Upper lobe of right lung (tissue), 1 donor: ENCODE results near the gene ZNF438. TPM values are rescaled to one million over a fixed set of nuclear protein-coding genes. Genes with fewer than 3 reads are reported as not detected.
A peak's percentile ranks its signal among the peaks of the same experiment; 100 is the strongest.

Experiments used
- ATAC-seq: fragments of 200-7000 bp; cut with Tn5 transposase; one replicate; pipeline ENCODE4 v1.9.1; 2020; ENCODE audit warnings: mild to moderate bottlenecking, moderate library complexity
- DNase-seq: peaks from one replicate; pipeline ENCODE4 v3.0.0-alpha.2; 2020
- H3K27ac ChIP-seq: fragments of 200-600 bp; one replicate; pipeline ENCODE4 v1.8.0; 2022
- H3K27me3 ChIP-seq: fragments of 200-600 bp; one replicate; pipeline ENCODE4 v1.8.0; 2022; ENCODE audit warnings: mild to moderate bottlenecking
- H3K36me3 ChIP-seq: fragments of 200-600 bp; one replicate; pipeline ENCODE4 v1.8.0; 2022
- H3K4me1 ChIP-seq: fragments of 200-600 bp; one replicate; pipeline ENCODE4 v1.8.0; 2022
- H3K4me3 ChIP-seq: fragments of 200-600 bp; one replicate; pipeline ENCODE4 v1.8.0; 2022; ENCODE audit warnings: mild to moderate bottlenecking
- H3K9me3 ChIP-seq: fragments of 200-600 bp; one replicate; pipeline ENCODE4 v1.8.0; 2022
- intact Hi-C: fragments of 100-400 bp; cut with DNase I; formaldehyde crosslinking; loops from one replicate; pipeline ENCODE4 v1.11.0; 2022
- total RNA-seq: library from RNA; stranded (reverse); fragmentation: NEBNext Ultra II Directional; extraction: Animal tissue kit (Norgen Biotek cat#: 25700); gene quantifications from one replicate; pipeline ENCODE4 v1.2.1, GENCODE V29; 2021
- TF ChIP-seq, protein P1 (sequence below): fragments of 200-600 bp; IDR thresholded peaks from one replicate; pipeline ENCODE4 v1.8.0; 2022; ENCODE audit warnings: antibody characterized with exemption
- donor health status: DM: no; HTN: yes; CAD: no; lungs with severe emphysema.

Gene ZNF438
- total RNA-seq, 1 donor from 2014 or later, result 14.4 TPM

DNA sequence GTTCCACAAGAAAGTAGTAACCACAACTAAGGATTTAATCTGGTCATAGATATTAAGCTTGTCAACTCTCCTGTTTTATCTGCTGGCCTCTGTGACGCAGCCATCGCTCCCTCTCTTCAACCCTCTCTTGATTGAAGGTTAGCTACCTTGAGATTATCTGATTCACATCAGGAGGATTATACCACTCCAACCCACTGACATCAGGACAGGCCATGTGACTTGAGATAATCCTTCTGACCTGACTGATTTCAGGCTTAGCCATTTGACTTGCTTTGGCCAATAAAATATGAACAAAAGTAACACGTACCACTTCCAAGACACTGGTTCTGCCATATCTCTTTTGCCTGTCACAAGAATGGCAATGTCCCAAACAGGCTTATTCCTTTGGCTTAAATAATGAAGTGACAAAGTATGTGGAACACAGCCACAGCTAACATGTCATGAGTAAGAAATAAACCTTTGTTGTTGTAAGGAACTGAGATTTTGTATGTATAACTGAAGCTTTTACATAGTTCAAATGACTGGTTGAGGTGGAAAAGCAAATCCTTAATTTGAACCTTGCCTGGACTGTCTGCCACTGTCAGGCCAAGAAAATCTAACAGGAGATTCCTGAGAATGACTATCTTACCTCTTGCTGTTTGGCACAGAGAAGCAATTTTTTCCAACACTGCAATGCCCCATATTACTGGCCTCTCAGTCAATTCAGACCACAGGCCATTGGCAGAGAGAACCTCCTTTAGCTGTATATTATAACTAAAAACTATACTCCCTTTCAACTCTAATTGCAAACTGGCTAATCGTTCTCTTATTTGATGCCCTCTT, 13.9 kb downstream of the ZNF438 start:
- Histone ChIP-seq H3K4me1 (peaks cover 4% of the 10 kb centered on the region), H3K9me3 (no peaks in the 10 kb centered on the region), H3K4me3 (no peak overlapping the region), H3K36me3 (no peaks in the 10 kb centered on the region), H3K27ac (no peak overlapping the region), H3K27me3 (no peaks in the 10 kb centered on the region)
- DNase-seq, result no peak
- TF ChIP-seq, protein P1, sequence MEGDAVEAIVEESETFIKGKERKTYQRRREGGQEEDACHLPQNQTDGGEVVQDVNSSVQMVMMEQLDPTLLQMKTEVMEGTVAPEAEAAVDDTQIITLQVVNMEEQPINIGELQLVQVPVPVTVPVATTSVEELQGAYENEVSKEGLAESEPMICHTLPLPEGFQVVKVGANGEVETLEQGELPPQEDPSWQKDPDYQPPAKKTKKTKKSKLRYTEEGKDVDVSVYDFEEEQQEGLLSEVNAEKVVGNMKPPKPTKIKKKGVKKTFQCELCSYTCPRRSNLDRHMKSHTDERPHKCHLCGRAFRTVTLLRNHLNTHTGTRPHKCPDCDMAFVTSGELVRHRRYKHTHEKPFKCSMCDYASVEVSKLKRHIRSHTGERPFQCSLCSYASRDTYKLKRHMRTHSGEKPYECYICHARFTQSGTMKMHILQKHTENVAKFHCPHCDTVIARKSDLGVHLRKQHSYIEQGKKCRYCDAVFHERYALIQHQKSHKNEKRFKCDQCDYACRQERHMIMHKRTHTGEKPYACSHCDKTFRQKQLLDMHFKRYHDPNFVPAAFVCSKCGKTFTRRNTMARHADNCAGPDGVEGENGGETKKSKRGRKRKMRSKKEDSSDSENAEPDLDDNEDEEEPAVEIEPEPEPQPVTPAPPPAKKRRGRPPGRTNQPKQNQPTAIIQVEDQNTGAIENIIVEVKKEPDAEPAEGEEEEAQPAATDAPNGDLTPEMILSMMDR, result no peak
- ATAC-seq, result no peak
- intact Hi-C loops, result no loop called here

DNA sequence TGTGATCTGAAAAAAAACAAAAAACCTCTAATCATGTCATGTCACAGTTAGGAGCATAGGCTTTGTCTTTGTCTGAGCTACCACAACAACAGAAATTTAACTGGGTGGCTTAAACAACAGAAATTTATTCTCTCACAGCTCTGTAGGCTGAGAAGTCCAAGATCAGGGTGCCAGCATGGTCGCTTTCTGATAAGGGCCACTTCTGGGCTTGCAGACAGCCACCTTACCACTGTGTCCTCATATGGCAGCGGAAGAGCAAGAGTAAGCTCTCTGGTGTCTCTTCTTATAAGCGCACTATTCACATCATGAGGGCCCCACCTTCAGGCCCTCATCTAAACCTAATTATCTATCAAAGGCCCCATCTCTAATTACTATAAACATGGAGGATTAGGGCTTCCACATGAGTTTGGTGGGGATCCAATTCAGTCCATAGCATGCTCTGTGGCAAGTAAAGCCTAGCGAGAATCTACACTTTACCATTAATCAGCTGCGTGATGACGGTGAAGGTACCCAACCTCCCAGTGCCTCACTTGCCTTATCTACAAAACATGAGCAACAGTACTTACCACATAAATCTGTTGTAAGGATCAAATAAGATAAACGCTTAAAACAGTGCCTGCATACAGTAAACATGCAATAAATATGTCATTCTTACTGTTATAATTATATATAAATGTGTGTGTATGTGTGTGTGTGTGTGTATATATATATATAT, 17.3 kb downstream of the ZNF438 start:
- no peaks in the 10 kb centered on the region for H3K4me1 ChIP-seq
- TF ChIP-seq, protein P1, result no peak
- no peak for ATAC-seq
- intact Hi-C loops, result no loop called here
- no peak overlapping the region for H3K4me3 ChIP-seq
- no peaks in the 10 kb centered on the region for H3K9me3 ChIP-seq
- no peak overlapping the region for H3K27ac ChIP-seq
- H3K27me3 ChIP-seq, result no peaks in the 10 kb centered on the region
- H3K36me3 ChIP-seq, result no peaks in the 10 kb centered on the region
- no peak for DNase-seq

DNA sequence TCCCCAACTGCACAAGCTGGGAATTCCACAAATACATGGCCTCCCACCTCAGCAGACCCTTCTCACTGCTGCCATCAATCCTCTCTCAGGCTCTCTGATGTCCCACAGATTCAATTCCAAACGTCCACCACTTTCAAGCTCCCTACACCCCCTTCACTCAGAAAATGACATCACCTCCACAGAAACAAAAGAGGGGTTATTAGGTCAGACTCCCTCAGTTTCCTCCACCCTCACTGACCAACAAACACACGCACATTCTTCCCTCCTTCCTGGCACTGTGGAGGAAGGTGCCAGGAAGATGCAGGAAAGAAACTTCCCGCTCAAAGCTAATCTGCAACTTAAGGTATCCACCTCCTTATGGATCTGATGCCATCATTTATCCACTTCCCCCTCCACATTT, 18.3 kb downstream of the ZNF438 start:
- intact Hi-C loops, result no loop called here
- no peak overlapping the region for H3K27ac ChIP-seq
- ATAC-seq, result no peak

DNA sequence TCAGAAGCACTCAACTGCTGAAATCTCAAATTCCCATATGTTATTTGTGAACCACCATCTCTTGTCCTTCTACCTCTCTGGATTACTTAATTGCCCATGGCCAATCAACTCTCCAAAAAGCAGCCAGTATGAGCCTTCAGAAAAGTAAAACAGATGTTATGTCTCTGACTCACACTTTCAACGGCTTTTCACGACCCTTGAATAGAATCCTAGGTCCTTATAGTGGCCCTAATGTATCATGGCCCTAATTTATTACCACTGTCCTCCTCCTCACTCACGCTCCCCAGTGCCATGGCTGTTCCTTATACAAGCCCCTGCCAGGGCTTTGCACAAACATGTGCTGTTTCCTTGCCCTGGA, 20.0 kb downstream of the ZNF438 start:
- no peak overlapping the region for H3K4me3 ChIP-seq
- intact Hi-C loops, result no loop called here
- no peaks in the 10 kb centered on the region for H3K36me3 ChIP-seq
- DNase-seq, result no peak
- no peaks in the 10 kb centered on the region for H3K4me1 ChIP-seq
- peak overlapping the region; percentile 61 for H3K27ac ChIP-seq
- no peaks in the 10 kb centered on the region for H3K27me3 ChIP-seq
- TF ChIP-seq, protein P1, result no peak
- H3K9me3 ChIP-seq, result no peaks in the 10 kb centered on the region
- no peak for ATAC-seq

More for the DNA sequence above, 18.3 kb downstream of the ZNF438 start:
- Histone ChIP-seq H3K36me3 (no peaks in the 10 kb centered on the region), H3K4me1 (no peaks in the 10 kb centered on the region), H3K27me3 (no peaks in the 10 kb centered on the region), H3K4me3 (no peak overlapping the region), H3K9me3 (no peaks in the 10 kb centered on the region)
- TF ChIP-seq, protein P1, result no peak
- DNase-seq, result no peak

DNA sequence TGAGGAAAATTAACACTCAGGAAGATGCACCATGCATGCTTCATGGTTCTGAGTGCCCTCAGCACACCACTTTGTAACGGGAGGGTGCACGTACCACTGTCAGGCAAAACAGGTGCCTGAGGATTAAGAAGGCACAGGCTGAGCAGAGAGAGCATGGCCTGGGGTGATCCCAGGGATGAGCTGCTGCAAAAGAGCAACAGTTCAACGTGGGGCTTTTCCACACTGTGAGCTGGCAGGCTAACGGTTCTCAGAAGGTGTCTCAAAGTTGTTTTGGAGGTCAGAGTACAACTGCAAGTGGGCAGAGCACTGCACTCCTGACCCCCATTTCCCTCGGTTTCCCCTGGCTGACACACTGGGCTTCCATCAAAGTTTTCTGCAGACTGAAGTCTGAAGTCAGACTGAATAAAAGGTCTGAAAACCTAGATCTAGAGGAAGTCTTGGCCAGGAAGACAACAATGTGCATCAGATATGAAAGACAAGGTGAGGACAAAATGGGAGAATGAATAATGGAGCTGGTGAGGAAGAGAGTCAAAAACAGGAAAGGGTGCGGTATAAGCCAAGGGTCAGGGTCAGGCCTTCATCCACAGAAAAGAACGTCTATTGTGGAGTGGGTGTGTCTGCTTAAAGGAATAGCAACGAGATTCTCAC, 20.5 kb downstream of the ZNF438 start:
- TF ChIP-seq, protein P1, result no peak
- H3K4me3 ChIP-seq, result no peak overlapping the region
- H3K27me3 ChIP-seq, result no peaks in the 10 kb centered on the region
- DNase-seq (no peak), ATAC-seq (peak; percentile 76)
- H3K36me3 ChIP-seq, result no peaks in the 10 kb centered on the region
- peak overlapping the region; percentile 61 for H3K27ac ChIP-seq
- H3K9me3 ChIP-seq, result no peaks in the 10 kb centered on the region
- H3K4me1 ChIP-seq, result no peaks in the 10 kb centered on the region
- intact Hi-C loops, result no loop called here
